ENCODE results near the gene UQCRC2.
"Not testable (repeated sequence)": the region's sequence is repeated elsewhere in the genome, so short reads cannot be mapped to it uniquely, and the experiment has no call there.

The UQCRC2 gene

GRCh38 chr16:22008215-22009059 lies 55.3 kb downstream of the UQCRC2 start:
- DNase-seq (ENCODE audit: extremely low read depth in 1 of 2, low read depth in 1 of 2), result no peak

- no peak for DNase-seq (ENCODE audit: extremely low read depth in 1 of 2, low read depth in 1 of 2)
Measured at GRCh38 chr16:22010902-22011301, 57.7 kb downstream of the UQCRC2 start.

- DNase-seq (ENCODE audit: extremely low read depth in 1 of 2, low read depth in 1 of 2), result no peak
Measured at GRCh38 chr16:22012241-22012640, 59.1 kb downstream of the UQCRC2 start.

- DNase-seq (ENCODE audit: extremely low read depth in 1 of 2, low read depth in 1 of 2), result no peak
Measured at GRCh38 chr16:22013486-22013885, 60.3 kb downstream of the UQCRC2 start.

- DNase-seq (ENCODE audit: extremely low read depth in 1 of 2, low read depth in 1 of 2), result no peak
Measured at GRCh38 chr16:22014271-22014873, 61.2 kb downstream of the UQCRC2 start.

- no peak for DNase-seq (ENCODE audit: extremely low read depth in 1 of 2, low read depth in 1 of 2)
Measured at GRCh38 chr16:22016927-22017326, 63.8 kb downstream of the UQCRC2 start.

- DNase-seq (ENCODE audit: extremely low read depth in 1 of 2, low read depth in 1 of 2), result no peak
Measured at GRCh38 chr16:22018559-22018958, 65.4 kb downstream of the UQCRC2 start.

GRCh38 chr16:22022151-22022550 lies 69.0 kb downstream of the UQCRC2 start:
- DNase-seq (ENCODE audit: extremely low read depth in 1 of 2, low read depth in 1 of 2), result no peak

GRCh38 chr16:22023505-22023904 lies 70.3 kb downstream of the UQCRC2 start:
- no peak for DNase-seq (ENCODE audit: extremely low read depth in 1 of 2, low read depth in 1 of 2)

GRCh38 chr16:22024785-22025184 lies 71.6 kb downstream of the UQCRC2 start:
- DNase-seq (ENCODE audit: extremely low read depth in 1 of 2, low read depth in 1 of 2), result not testable (repeated sequence)

- DNase-seq (ENCODE audit: extremely low read depth in 1 of 2, low read depth in 1 of 2), result no peak
Measured at GRCh38 chr16:22027633-22028032, 74.5 kb downstream of the UQCRC2 start.

GRCh38 chr16:22029632-22030031 lies 76.5 kb downstream of the UQCRC2 start:
- no peak for DNase-seq (ENCODE audit: extremely low read depth in 1 of 2, low read depth in 1 of 2)

- no peak for DNase-seq (ENCODE audit: extremely low read depth in 1 of 2, low read depth in 1 of 2)
Measured at GRCh38 chr16:22030087-22030812, 77.1 kb downstream of the UQCRC2 start.

GRCh38 chr16:22031483-22032083 lies 78.4 kb downstream of the UQCRC2 start:
- DNase-seq (ENCODE audit: extremely low read depth in 1 of 2, low read depth in 1 of 2), result no peak

Data from stimulated activated CD8-positive, alpha-beta memory T cell treated with anti-CD3 and anti-CD28 coated beads, Interleukin-7, amount 100 ng/mL, for 48 hours (primary cell).